PC-3 (cell line): ENCODE data around the gene FAM222A. TPM values are rescaled to one million over a fixed set of nuclear protein-coding genes. Genes with fewer than 3 reads are reported as not detected.

Experiments
- ATAC-seq: fragments of 200-7000 bp; cut with Tn5 transposase; 2 replicates; pipeline ENCODE4 v1.9.1; 2020; ENCODE audit warnings: mild to moderate bottlenecking, moderate library complexity
- BruUV-seq: library from RNA; stranded (reverse); fragments of 400-500 nt; replicated peaks from 2 replicates; lab custom pipeline; 2021; lab: Mats Ljungman, UMichigan
- CTCF ChIA-PET: fragments of 300-600 bp; sonication (Branson Sonifier 250); formaldehyde crosslinking; loops from one replicate; lab custom pipeline; 2022; ENCODE audit warnings: antibody characterized with exemption; lab: Charles Lee
- POLR2A ChIA-PET: fragments of 300-600 bp; sonication (Branson Sonifier 250); formaldehyde crosslinking; loops from one replicate; lab custom pipeline; 2022; ENCODE audit warnings: antibody characterized with exemption; ENCODE audit not compliant: unreplicated experiment; lab: Charles Lee
- DNase-seq: peaks from one replicate; pipeline ENCODE4 v3.0.0-alpha.2; 2015
- H2AFZ ChIP-seq: fragments of 300-600 bp; sonication (generic); 2 replicates; pipeline ENCODE4 v1.6.0; 2016; ENCODE audit warnings: antibody characterized with exemption, low read length
- H3F3A ChIP-seq: fragments of 300-600 bp; sonication (generic); one replicate; pipeline ENCODE4 v1.6.0; 2017; ENCODE audit warnings: antibody characterized with exemption, low read length, control low read depth, mild to moderate bottlenecking; ENCODE audit not compliant: unreplicated experiment
- H3K27ac ChIP-seq: fragments of 300-600 bp; sonication (generic); 2 replicates; pipeline ENCODE4 v1.5.1; 2016; ENCODE audit warnings: mild to moderate bottlenecking, low read length
- H3K27me3 ChIP-seq: fragments of 300-600 bp; sonication (generic); 2 replicates; pipeline ENCODE4 v1.6.1; 2016; ENCODE audit warnings: low read length, mixed read lengths
- H3K36me3 ChIP-seq: fragments of 300-600 bp; sonication (generic); 2 replicates; pipeline ENCODE4 v1.6.1; 2016; ENCODE audit warnings: low read depth, mixed run types, low read length, mixed read lengths
- H3K4me1 ChIP-seq: fragments of 300-600 bp; sonication (generic); 2 replicates; pipeline ENCODE4 v1.5.1; 2016; ENCODE audit warnings: low read length; ENCODE audit not compliant: insufficient read depth
- H3K4me2 ChIP-seq: fragments of 300-600 bp; sonication (generic); 2 replicates; pipeline ENCODE4 v1.6.0; 2016; ENCODE audit warnings: low read length
- H3K4me3 ChIP-seq: fragments of 300-600 bp; sonication (generic); 2 replicates; pipeline ENCODE4 v1.5.1; 2016; ENCODE audit warnings: mild to moderate bottlenecking, low read length, mixed read lengths
- H3K79me2 ChIP-seq: fragments of 300-600 bp; sonication (generic); 2 replicates; pipeline ENCODE4 v1.6.1; 2017; ENCODE audit warnings: low read length, mixed read lengths
- H3K9ac ChIP-seq: fragments of 300-600 bp; sonication (generic); 2 replicates; pipeline ENCODE4 v1.6.0; 2016; ENCODE audit warnings: mild to moderate bottlenecking, low read length
- H3K9me2 ChIP-seq: fragments of 300-600 bp; sonication (generic); replicated peaks from 2 replicates; pipeline ENCODE4 v1.6.1; 2016; ENCODE audit warnings: mixed run types, low read length, mixed read lengths
- H3K9me3 ChIP-seq: fragments of 300-600 bp; sonication (generic); 2 replicates; pipeline ENCODE4 v1.6.1; 2016; ENCODE audit warnings: low read length, mixed read lengths
- H4K20me1 ChIP-seq: fragments of 300-600 bp; sonication (generic); 2 replicates; pipeline ENCODE4 v1.6.1; 2016; ENCODE audit warnings: low read length, mixed read lengths
- EZH2 ChIP-seq: fragments of 300-600 bp; sonication (generic); IDR thresholded peaks from one replicate; pipeline ENCODE4 v1.6.1; 2017; ENCODE audit warnings: antibody characterized with exemption, mild to moderate bottlenecking, low read length; ENCODE audit not compliant: unreplicated experiment
- EZH2phosphoT487 ChIP-seq: fragments of 300-600 bp; sonication (generic); IDR thresholded peaks from 2 replicates; pipeline ENCODE4 v1.6.1; 2018; ENCODE audit warnings: mild to moderate bottlenecking, antibody characterized with exemption, low read length, borderline replicate concordance
- intact Hi-C: fragments of 100-400 bp; cut with micrococcal nuclease; formaldehyde crosslinking; loops from 2 replicates; pipeline ENCODE4 v1.9.0; 2023
- total RNA-seq: library from RNA; depleted of rRNA; stranded (reverse); fragments of >200 nt; gene quantifications from 2 replicates; pipeline ENCODE4 v1.2.3, GENCODE V29; 2014
- TF ChIP-seq, protein P1 (sequence below): fragments of 300-600 bp; sonication (generic); conservative IDR thresholded peaks from 2 replicates; pipeline ENCODE4 v1.5.1; 2017; ENCODE audit warnings: antibody characterized with exemption, low read depth, mild to moderate bottlenecking, low read length

The FAM222A gene
- total RNA-seq, 1 experiment from 2014 or later, result 11.7 TPM

DNA sequence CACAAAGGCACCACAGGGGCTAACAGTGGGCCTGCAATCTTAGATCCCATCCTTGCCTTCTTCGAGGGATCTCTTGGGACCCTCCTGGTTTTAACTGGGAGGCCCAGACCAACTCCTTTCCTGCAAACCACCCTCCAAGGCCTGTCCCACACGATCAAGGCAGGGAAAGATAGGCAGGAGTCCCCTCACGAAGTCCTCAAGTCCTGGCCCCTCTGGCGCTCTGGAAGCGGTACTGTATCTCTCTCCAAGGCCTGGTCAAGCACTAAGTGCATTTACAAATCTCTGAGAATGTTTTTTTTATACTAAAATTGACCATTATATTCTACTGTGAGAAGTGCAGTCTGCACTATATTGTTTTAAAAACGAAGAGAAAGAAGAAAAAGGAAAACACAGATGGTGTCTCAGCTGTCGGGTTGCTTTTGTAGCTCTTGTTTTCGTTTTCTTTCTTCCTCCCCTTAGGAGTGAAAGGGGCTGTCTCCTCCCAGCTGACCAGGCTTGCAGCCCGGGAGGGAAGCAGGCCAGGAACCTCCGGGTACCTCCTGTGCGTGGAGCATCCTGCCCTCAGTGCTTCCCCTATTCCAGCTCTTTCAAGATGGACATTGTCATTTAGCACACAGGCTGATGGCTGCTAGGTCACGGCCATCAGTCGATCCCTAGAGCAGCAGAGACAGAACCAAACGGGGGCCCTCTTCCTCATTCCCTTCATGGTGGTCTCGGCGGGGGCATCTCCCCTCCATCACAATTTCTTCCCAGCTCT, 56.7 kb downstream of the FAM222A start:
- no peaks in the 10 kb centered on the region for H4K20me1 ChIP-seq
- no peak overlapping the region for H3K9ac ChIP-seq
- no peak overlapping the region for H3K4me2 ChIP-seq
- CTCF ChIA-PET, result no interaction called here
- H3F3A ChIP-seq, result no peaks in the 10 kb centered on the region
- DNase-seq (no peak), ATAC-seq (no peak)
- no peak overlapping the region for H2AFZ ChIP-seq
- H3K9me3 ChIP-seq, result no peaks in the 10 kb centered on the region
- POLR2A ChIA-PET, result no interaction called here
- H3K79me2 ChIP-seq, result peaks cover 21% of the 10 kb centered on the region
- peaks cover 27% of the 10 kb centered on the region for H3K4me1 ChIP-seq
- intact Hi-C loops, result no loop called here
- H3K4me3 ChIP-seq, result no peak overlapping the region
- H3K36me3 ChIP-seq, result no peaks in the 10 kb centered on the region
- TF ChIP-seq, protein P1, sequence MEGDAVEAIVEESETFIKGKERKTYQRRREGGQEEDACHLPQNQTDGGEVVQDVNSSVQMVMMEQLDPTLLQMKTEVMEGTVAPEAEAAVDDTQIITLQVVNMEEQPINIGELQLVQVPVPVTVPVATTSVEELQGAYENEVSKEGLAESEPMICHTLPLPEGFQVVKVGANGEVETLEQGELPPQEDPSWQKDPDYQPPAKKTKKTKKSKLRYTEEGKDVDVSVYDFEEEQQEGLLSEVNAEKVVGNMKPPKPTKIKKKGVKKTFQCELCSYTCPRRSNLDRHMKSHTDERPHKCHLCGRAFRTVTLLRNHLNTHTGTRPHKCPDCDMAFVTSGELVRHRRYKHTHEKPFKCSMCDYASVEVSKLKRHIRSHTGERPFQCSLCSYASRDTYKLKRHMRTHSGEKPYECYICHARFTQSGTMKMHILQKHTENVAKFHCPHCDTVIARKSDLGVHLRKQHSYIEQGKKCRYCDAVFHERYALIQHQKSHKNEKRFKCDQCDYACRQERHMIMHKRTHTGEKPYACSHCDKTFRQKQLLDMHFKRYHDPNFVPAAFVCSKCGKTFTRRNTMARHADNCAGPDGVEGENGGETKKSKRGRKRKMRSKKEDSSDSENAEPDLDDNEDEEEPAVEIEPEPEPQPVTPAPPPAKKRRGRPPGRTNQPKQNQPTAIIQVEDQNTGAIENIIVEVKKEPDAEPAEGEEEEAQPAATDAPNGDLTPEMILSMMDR, result no peak
- TF ChIP-seq EZH2, result no peak
- no peak for TF ChIP-seq EZH2phosphoT487
- H3K9me2 ChIP-seq, result no peaks in the 10 kb centered on the region
- no peaks in the 10 kb centered on the region for H3K27me3 ChIP-seq
- BruUV-seq, result no TSS peak
- no peak overlapping the region for H3K27ac ChIP-seq

DNA sequence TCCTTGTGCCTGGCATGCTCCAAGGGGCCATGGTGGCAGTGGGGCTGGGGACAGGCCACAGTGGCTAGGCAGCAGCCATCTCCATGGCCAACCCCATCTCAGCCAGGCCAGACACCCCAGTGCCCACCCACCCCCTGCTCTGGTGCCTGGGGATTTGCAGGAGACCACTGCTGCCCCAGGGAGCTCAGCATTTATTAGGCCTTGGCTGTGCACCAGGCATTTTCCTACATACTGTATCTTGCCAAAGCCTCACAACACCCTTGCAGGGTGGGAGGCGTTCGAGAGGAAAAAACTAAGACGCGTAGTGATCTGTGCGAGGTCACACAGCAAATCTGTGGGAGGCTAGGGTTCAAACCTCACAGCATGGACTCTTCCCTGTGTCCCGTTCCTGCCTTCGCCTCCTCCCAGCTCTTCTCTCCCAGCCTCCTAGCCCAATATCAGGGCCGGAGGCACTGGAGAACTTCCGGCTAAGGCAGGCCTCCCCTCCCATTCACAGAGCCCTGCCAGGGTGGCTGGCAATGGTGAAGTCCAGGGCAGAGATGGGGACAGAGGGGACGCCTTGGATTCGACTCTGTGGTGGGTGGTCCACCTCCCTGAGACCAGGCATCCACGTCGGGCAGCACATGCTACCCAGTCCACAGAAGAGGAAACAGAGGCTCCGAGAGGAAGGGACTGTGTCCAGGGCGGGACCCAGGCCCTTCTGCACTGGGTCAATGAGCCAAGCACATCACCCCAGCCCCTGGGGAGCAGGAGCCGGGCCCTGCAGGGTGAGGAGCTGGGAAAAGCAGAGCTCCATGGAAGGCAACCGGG, 57.4 kb downstream of the FAM222A start:
- Histone ChIP-seq H3K4me3 (no peak overlapping the region), H3K36me3 (no peaks in the 10 kb centered on the region), H3F3A (no peaks in the 10 kb centered on the region), H3K27me3 (no peaks in the 10 kb centered on the region), H3K9ac (no peak overlapping the region), H3K4me1 (peaks cover 27% of the 10 kb centered on the region), H3K4me2 (no peak overlapping the region), H3K9me3 (no peaks in the 10 kb centered on the region), H2AFZ (no peak overlapping the region), H3K79me2 (peaks cover 19% of the 10 kb centered on the region), H3K27ac (no peak overlapping the region), H4K20me1 (no peaks in the 10 kb centered on the region), H3K9me2 (no peaks in the 10 kb centered on the region)
- ChIA-PET POLR2A (no interaction called here), CTCF (no interaction called here)
- TF ChIP-seq, protein P1, result no peak
- TF ChIP-seq EZH2, result no peak
- TF ChIP-seq EZH2phosphoT487, result no peak
- DNase-seq (no peak), ATAC-seq (no peak)
- intact Hi-C loops, result no loop called here
- no TSS peak for BruUV-seq
